ENCODE data around the gene AP2A1.

The AP2A1 gene

DNA sequence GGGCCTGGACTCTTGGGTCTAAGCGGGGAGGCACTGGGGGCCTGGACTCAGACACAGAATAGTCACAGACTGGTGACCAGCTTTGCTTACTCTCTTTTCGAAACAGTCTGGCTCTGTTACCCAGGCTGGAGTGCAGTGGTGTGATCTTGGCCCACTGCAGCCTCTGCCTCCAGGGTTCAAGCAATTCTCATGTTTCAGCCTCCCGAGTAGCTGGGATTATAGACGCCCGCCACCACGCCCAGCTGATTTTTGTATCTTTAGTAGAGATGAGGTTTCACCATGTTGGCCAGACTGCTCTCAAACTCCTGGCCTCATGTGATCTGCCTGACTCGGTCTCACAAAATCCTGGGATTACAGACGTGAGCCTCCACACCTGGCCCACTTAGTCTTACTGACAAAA, 62.4 kb downstream of the AP2A1 start (continued):
- TF ChIP-seq PATZ1 (CRISPR knock-in tag; IDR thresholded peaks at IDR 0.05; ENCODE audit: borderline replicate concordance) (no peak), BACH2 (CRISPR knock-in tag; IDR thresholded peaks at IDR 0.05; ENCODE audit: borderline replicate concordance) (no peak), ISL1 (CRISPR knock-in tag; IDR thresholded peaks at IDR 0.05) (no peak)
- TF ChIP-seq, protein P1, sequence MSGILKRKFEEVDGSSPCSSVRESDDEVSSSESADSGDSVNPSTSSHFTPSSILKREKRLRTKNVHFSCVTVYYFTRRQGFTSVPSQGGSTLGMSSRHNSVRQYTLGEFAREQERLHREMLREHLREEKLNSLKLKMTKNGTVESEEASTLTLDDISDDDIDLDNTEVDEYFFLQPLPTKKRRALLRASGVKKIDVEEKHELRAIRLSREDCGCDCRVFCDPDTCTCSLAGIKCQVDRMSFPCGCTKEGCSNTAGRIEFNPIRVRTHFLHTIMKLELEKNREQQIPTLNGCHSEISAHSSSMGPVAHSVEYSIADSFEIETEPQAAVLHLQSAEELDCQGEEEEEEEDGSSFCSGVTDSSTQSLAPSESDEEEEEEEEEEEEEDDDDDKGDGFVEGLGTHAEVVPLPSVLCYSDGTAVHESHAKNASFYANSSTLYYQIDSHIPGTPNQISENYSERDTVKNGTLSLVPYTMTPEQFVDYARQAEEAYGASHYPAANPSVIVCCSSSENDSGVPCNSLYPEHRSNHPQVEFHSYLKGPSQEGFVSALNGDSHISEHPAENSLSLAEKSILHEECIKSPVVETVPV (CRISPR knock-in tag; IDR thresholded peaks at IDR 0.05) = no peak
- TF ChIP-seq, protein P2, sequence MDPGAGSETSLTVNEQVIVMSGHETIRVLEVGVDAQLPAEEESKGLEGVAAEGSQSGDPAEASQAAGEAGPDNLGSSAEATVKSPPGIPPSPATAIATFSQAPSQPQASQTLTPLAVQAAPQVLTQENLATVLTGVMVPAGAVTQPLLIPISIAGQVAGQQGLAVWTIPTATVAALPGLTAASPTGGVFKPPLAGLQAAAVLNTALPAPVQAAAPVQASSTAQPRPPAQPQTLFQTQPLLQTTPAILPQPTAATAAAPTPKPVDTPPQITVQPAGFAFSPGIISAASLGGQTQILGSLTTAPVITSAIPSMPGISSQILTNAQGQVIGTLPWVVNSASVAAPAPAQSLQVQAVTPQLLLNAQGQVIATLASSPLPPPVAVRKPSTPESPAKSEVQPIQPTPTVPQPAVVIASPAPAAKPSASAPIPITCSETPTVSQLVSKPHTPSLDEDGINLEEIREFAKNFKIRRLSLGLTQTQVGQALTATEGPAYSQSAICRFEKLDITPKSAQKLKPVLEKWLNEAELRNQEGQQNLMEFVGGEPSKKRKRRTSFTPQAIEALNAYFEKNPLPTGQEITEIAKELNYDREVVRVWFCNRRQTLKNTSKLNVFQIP (CRISPR knock-in tag; IDR thresholded peaks at IDR 0.05; ENCODE audit: borderline replicate concordance, low read depth) = no peak

GRCh38 chr19:49829721-49830120, 62.9 kb downstream of the AP2A1 start:
- no peak for ATAC-seq
- TF ChIP-seq PPARA (CRISPR knock-in tag; IDR thresholded peaks at IDR 0.05; ENCODE audit: borderline replicate concordance) = no peak
- TF ChIP-seq ESRRG (CRISPR knock-in tag; IDR thresholded peaks at IDR 0.05) = no peak
- no peak for TF ChIP-seq ARNTL (CRISPR knock-in tag; IDR thresholded peaks at IDR 0.05; ENCODE audit: borderline replicate concordance, low read depth)
- TF ChIP-seq ISL1 (CRISPR knock-in tag; IDR thresholded peaks at IDR 0.05) = no peak
- no peak for TF ChIP-seq TCF4 (CRISPR knock-in tag; IDR thresholded peaks at IDR 0.05; ENCODE audit: borderline replicate concordance)
- no peak for TF ChIP-seq BACH2 (CRISPR knock-in tag; IDR thresholded peaks at IDR 0.05; ENCODE audit: borderline replicate concordance)
- TF ChIP-seq, protein P1 (CRISPR knock-in tag; IDR thresholded peaks at IDR 0.05) = no peak
- TF ChIP-seq, protein P3, sequence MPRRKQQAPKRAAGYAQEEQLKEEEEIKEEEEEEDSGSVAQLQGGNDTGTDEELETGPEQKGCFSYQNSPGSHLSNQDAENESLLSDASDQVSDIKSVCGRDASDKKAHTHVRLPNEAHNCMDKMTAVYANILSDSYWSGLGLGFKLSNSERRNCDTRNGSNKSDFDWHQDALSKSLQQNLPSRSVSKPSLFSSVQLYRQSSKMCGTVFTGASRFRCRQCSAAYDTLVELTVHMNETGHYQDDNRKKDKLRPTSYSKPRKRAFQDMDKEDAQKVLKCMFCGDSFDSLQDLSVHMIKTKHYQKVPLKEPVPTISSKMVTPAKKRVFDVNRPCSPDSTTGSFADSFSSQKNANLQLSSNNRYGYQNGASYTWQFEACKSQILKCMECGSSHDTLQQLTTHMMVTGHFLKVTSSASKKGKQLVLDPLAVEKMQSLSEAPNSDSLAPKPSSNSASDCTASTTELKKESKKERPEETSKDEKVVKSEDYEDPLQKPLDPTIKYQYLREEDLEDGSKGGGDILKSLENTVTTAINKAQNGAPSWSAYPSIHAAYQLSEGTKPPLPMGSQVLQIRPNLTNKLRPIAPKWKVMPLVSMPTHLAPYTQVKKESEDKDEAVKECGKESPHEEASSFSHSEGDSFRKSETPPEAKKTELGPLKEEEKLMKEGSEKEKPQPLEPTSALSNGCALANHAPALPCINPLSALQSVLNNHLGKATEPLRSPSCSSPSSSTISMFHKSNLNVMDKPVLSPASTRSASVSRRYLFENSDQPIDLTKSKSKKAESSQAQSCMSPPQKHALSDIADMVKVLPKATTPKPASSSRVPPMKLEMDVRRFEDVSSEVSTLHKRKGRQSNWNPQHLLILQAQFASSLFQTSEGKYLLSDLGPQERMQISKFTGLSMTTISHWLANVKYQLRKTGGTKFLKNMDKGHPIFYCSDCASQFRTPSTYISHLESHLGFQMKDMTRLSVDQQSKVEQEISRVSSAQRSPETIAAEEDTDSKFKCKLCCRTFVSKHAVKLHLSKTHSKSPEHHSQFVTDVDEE (CRISPR knock-in tag; IDR thresholded peaks at IDR 0.05) = no peak
- TF ChIP-seq, protein P2 (CRISPR knock-in tag; IDR thresholded peaks at IDR 0.05; ENCODE audit: borderline replicate concordance, low read depth) = no peak
- TF ChIP-seq SNAI2 (CRISPR knock-in tag; IDR thresholded peaks at IDR 0.05) = no peak
- TF ChIP-seq ZNF8 (CRISPR knock-in tag; IDR thresholded peaks at IDR 0.05) = no peak
- TF ChIP-seq RARB (CRISPR knock-in tag; IDR thresholded peaks at IDR 0.05) = no peak

DNA sequence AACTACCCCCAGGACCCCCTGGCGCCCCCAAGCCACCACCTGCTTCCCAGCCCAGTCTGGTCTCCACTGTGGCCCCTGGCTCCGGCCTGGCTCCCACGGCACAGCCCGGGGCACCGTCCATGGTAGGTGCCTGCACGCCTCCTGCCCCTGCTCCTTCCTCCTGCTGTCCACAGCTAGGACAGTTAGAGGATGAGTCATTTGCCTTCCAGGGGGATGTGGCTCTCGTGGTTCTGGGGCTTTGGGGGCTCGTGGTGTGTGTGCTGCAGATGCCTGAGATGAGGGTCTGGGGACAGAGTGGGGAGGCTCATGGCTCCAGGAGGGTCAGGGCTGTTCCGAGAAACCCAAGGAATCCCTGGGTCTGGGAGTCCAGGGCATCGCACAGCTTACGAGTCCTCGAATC, 64.0 kb downstream of the AP2A1 start:
- no peak for ATAC-seq
- TF ChIP-seq OSR1 (CRISPR knock-in tag; IDR thresholded peaks at IDR 0.05) = no peak
- TF ChIP-seq CREB5 (CRISPR knock-in tag; IDR thresholded peaks at IDR 0.05; ENCODE audit: low read depth) = no peak
- TF ChIP-seq TOX (CRISPR knock-in tag; IDR thresholded peaks at IDR 0.05; ENCODE audit: borderline replicate concordance) = no peak
- TF ChIP-seq RARB (CRISPR knock-in tag; IDR thresholded peaks at IDR 0.05) = no peak
- TF ChIP-seq ESRRG (CRISPR knock-in tag; IDR thresholded peaks at IDR 0.05) = no peak
- TF ChIP-seq BACH2 (CRISPR knock-in tag; IDR thresholded peaks at IDR 0.05; ENCODE audit: borderline replicate concordance) = no peak
- no peak for TF ChIP-seq PATZ1 (CRISPR knock-in tag; IDR thresholded peaks at IDR 0.05; ENCODE audit: borderline replicate concordance)
- TF ChIP-seq, protein P1 (CRISPR knock-in tag; IDR thresholded peaks at IDR 0.05) = no peak
- TF ChIP-seq CSDC2 (CRISPR knock-in tag; IDR thresholded peaks at IDR 0.05) = no peak

Data from SK-N-SH treated with all-trans-retinoic acid at 6 μM for 48 hours (cell line).